Measurements from ENCODE around the gene C2orf78.

Gene C2orf78

GRCh38 chr2:73828389-73828817 lies 44.4 kb downstream of the C2orf78 start:
- H3K27ac ChIP-seq: peak overlapping the region; percentile 83
- peak overlapping the region; percentile 77 for H3K4me3 ChIP-seq (ENCODE audit: low read depth, low read length)
- no peak for TF ChIP-seq CTCF (IDR thresholded peaks at IDR 0.05; ENCODE audit: low read depth, low read length)
- no peaks in the 10 kb centered on the region for H3K9me3 ChIP-seq (ENCODE audit: severe bottlenecking)
- H3K36me3 ChIP-seq: peaks cover 24% of the 10 kb centered on the region
- H3K27me3 ChIP-seq (ENCODE audit: insufficient read depth, low read depth, severe bottlenecking): no peaks in the 10 kb centered on the region
- DNase-seq: no peak

GRCh38 chr2:73828818-73829570 lies 45.0 kb downstream of the C2orf78 start, which contains the start of gene STAMBP:
Gene STAMBP (plus strand): TSS chr2:73828961. CDS start chr2:73830857, 1,896 bp downstream.
- Histone ChIP-seq H3K9me3 (ENCODE audit: severe bottlenecking) (no peaks in the 10 kb centered on the region), H3K27me3 (ENCODE audit: insufficient read depth, low read depth, severe bottlenecking) (no peaks in the 10 kb centered on the region), H3K27ac (peak within 1 kb of the TSS; percentile 83), H3K4me3 (ENCODE audit: low read depth, low read length) (peak within 1 kb of the TSS; percentile 77), H3K36me3 (peaks cover 29% of the 10 kb centered on the region)
- peak; percentile 98 for DNase-seq
- no peak for TF ChIP-seq CTCF (IDR thresholded peaks at IDR 0.05; ENCODE audit: low read depth, low read length)

GRCh38 chr2:73830871-73831401 lies 47.0 kb downstream of the C2orf78 start:
- H3K4me3 ChIP-seq (ENCODE audit: low read depth, low read length): no peak overlapping the region
- TF ChIP-seq CTCF (IDR thresholded peaks at IDR 0.05; ENCODE audit: low read depth, low read length): no peak
- H3K27me3 ChIP-seq (ENCODE audit: insufficient read depth, low read depth, severe bottlenecking): no peaks in the 10 kb centered on the region
- DNase-seq: no peak
- H3K9me3 ChIP-seq (ENCODE audit: severe bottlenecking): no peaks in the 10 kb centered on the region
- H3K27ac ChIP-seq: no peak overlapping the region
- H3K36me3 ChIP-seq: peaks cover 33% of the 10 kb centered on the region

- no peak overlapping the region for H3K27ac ChIP-seq
- H3K9me3 ChIP-seq (ENCODE audit: severe bottlenecking): no peaks in the 10 kb centered on the region
- peaks cover 38% of the 10 kb centered on the region for H3K36me3 ChIP-seq
- H3K4me3 ChIP-seq (ENCODE audit: low read depth, low read length): no peak overlapping the region
- H3K27me3 ChIP-seq (ENCODE audit: insufficient read depth, low read depth, severe bottlenecking): no peaks in the 10 kb centered on the region
- TF ChIP-seq CTCF (IDR thresholded peaks at IDR 0.05; ENCODE audit: low read depth, low read length): no peak
- no peak for DNase-seq
These were observed 48.9 kb downstream of the C2orf78 start for GRCh38 chr2:73832930-73833329.

GRCh38 chr2:73836141-73836943 lies 52.4 kb downstream of the C2orf78 start:
- no peak overlapping the region for H3K27ac ChIP-seq
- no peaks in the 10 kb centered on the region for H3K27me3 ChIP-seq (ENCODE audit: insufficient read depth, low read depth, severe bottlenecking)
- no peak for DNase-seq
- H3K9me3 ChIP-seq (ENCODE audit: severe bottlenecking): no peaks in the 10 kb centered on the region
- no peak overlapping the region for H3K4me3 ChIP-seq (ENCODE audit: low read depth, low read length)
- TF ChIP-seq CTCF (IDR thresholded peaks at IDR 0.05; ENCODE audit: low read depth, low read length): no peak
- H3K36me3 ChIP-seq: peaks cover 33% of the 10 kb centered on the region
